Activated CD4-positive, alpha-beta T cell treated with anti-CD3 and anti-CD28 coated beads for 48 hours (primary cell): ENCODE data around the gene RFWD3.
"Not testable (repeated sequence)": the region's sequence is repeated elsewhere in the genome, so short reads cannot be mapped to it uniquely, and the experiment has no call there.

Experiments
- DNase-seq: peaks from one replicate; pipeline ENCODE4 v3.0.0-alpha.2; 2020

The RFWD3 gene

DNA sequence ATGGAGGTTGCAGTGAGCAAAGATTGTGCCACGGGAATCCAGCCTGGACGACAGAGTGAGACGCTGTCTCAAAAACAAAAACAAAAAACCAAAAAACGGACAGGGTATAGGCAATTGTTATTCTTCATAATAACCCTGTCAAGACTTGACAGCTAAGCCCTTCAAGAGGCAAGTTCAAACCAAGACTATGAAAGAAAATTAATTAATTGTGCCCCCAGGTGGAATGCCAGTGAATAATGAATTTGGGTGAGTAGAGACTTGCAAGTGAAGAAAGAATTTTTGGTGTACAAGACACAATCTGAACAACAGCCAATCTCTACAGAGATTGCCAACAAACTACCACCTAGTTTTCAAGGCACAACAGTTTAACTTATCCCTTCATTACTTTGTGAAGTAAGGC is 6.3 kb downstream of the RFWD3 start:
- no peak for DNase-seq

DNA sequence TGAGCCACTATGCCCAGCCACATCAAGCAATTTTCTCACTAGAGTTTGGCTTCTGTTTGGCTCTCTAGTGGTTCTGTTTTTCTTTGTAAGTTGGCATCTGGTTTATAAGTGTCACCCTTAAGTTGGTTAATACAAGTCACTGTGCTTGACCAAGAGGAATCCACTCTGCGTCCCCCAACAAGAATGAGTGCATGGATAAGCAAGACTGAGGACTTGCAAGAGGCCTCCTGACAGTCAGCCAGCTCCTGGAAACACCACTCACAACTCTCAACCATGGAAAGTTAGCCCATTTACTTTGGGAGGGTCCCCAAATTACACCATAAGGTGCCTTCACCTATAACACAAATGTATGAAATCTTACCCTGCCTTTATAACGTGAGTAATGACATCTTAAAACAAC is 7.6 kb downstream of the RFWD3 start:
- no peak for DNase-seq

DNA sequence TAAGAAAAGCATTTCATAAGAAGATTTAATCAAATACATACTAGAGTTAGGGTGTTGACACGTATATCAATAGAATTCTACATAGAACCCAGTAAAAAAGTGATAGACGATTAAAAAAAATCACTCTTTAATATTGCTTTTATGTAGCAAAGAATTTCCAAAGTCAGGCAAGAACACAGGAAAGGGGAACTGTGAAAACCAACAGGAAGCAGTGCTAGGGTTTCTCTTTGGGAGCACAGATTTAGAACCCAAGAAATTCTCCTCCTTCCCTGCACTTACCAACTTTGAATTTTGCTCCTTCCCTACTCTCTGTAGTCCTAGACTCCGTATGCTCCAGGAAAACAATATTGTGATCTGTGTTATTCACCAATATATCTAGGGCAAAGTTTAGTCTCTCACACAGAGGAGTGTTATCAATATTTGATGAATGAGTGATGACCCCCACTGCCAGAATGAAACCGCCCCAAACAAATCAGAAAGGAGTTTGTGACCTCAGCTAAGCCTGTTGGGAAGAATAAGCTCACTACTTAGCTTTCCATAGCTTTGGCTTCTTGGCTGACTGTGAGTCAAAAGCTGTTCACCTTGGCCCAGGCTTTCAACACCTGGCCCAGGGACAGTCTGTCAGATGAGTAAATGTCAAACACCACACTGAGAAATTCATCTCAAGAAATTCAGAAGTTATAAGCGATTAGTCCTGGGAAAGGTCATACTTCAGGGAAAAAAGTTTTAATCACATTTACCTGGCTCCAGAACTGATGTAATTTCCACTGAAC is 8.6 kb downstream of the RFWD3 start:
- no peak for DNase-seq

DNA sequence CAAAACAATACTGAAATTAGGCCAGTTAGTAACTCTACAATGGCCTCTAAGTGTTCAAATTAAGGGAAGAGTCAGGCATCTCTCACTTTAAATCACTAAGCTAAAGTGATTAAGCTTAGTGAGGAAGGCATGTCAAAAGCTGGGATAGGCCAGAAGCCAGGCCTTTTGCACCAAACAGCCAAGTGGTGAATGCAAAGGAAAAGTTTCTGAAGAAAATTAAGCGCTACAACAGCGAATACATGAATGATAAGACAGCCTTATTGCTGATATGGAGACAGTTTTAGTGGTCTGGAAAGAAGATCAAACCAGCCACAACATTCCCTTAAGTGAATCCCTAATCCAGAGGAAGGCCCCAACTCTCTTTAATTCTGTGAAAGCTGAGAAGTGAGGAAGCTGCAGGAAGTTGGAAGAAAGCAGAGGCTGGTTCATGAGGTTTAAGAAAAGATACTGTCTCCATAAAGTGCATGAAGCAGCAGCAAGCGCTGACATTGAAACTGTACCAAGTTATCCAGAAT is 12.1 kb downstream of the RFWD3 start:
- no peak for DNase-seq

DNA sequence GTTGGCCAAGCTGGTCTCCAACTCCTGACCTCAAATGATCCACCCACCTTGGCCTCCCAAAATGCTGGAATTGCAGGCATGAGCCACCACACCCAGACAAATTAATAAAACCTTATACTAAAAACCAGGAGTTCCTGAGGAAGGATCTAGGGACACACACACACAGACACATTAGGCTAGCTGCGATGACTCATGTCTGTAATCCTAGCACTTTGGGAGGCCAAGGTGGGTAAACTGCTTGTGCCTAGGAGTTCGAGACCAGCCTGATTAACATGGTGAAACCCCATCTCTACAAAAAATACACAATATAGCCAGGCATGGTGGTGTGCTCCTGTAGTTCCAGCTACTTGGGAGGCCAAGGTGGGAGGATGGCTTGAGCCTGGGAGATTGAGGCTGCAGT is 13.8 kb downstream of the RFWD3 start:
- DNase-seq, result not testable (repeated sequence)

DNA sequence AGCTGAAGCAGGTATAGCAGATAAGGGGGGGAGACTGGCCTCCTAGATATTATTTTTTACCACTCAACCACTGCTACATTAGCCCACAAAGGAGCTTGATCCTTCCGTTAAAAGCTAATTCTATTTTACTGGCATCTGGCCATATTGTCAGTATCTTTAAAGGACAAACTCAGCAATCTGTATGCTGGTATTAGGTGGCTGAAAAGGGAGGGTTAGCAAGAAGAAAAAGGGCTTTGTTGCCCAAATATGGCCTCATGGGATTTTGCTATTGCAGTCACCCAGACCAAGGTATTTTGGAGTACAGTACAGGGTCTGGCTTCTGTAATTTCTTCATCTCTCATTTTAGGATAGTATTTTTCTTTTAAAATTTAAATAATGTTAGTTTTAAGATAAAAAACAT is 14.4 kb downstream of the RFWD3 start:
- DNase-seq, result no peak

DNA sequence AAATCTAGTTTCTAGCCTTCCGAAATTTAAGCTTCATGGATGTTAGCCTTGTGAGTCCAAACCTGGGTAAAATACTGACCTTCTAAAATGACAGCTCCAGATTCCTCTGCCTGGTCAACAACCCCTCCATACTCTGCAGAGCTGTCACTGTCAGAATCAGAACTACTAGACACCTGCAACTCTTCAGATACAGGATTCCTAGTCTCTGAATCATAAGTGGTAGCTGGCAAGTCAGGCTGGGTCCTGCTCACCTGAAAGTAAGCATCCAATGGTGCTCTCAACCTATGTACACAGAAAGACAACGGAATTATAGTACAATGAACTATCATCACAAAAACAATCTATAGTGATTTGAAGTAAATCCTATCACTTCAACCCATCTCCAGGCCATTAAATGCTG is 14.8 kb downstream of the RFWD3 start:
- no peak for DNase-seq

DNA sequence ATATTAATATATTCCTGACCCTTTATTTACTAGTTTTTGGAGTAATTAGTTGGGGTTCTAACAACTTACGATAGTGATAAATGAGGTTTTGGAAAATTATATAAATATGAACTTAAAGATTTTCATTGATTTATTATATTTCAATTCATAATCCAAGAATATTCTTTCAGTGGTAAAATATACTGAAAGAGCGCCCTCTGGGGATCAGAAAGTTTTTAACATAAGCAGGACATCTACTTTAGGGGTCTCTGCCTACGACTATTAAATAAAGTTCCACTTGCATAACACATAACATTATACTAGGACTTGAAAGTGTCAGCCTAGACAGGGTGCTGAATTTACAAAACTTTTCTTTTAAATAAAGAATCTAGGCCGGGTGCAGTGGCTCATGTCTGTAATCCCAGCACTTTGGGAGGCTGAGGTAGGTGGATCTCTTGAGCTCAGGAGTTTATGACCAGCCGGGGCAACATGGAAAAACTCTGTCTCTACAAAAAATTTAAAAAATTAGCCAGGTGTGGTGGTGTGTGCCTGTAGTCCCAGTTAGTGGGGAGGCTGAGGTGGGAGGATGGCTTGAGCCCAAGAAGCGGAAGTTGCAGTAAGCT is 15.6 kb downstream of the RFWD3 start:
- DNase-seq, result no peak

DNA sequence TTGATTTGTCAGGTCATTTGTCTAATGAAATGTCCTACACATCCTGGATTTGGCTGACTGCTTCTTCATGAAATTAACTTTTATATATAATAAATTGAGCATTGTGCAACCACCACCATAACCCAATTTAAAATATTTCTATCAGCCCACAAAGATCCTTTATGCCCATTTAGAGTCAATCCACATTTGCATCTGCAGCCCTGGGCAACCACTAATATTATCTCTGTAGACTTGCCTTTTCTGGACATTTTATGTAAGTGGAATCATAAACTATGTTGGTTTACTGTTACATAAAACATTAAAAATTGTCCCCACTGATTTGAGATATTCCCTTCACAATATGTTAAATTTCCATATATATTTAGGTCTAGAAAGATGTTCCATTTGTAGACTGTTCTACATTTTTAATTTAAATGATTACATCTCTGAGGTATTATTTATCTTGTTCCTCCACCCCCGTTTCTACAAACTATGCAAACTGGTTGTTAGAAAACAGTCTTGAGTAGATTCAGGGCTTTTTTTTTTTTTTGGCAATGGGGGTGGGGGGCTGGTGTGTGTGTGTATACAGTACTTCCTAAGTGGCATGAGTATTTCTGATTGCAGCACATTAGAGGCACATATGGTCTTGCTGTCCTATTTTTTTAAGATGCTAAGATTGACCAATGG is 16.7 kb downstream of the RFWD3 start:
- DNase-seq, result no peak

DNA sequence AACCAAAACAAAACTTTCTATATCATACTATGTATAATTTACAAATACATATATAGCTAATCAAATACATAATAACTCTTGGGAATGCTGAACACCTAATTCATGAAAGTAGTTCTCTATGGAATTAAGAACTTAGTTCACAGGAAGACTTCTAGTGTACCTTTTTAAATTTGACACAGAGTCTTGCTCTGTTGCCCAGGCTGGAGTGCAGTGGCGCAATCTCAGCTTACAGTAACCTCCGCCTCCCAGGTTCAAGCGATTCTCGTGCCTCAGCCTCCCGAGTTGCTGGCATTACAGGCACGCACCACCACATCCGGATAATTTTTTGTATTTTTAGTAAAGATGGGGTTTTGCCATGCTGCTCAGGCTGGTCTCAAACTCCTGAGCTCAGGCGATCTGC is 24.7 kb downstream of the RFWD3 start:
- no peak for DNase-seq

DNA sequence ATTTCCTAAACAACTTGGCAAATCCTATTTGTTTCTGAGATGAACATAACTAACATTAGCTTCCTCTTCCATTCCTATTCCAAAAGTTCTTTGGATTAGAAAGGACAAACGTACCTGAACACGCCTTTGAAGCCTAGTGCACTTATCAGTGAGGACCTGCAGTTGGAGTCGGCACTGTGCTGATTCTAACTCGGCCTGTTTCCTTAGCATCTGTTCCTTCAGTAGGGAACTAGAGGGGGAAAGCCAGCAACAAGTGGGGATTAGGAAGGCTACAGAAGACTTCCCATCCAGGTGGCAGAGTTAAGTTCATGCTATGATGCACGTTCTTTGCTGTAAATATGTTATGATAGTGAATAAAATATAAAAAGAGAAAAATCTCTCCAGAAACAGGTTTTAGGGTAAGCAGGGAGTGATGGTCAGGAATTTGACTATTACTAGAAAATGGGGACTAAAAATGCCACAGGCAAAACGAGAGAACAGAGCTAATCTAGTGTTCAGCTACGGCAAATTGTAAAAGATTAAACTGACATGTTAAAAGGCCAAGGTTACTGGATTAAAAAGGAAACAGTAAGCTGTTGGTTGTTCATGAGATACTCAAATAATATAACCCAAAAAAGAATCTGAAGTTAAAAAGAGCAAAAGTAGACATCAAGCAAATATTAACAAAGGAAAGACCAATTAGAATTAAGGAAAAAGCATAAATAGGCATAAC is 28.8 kb downstream of the RFWD3 start:
- DNase-seq, result no peak

DNA sequence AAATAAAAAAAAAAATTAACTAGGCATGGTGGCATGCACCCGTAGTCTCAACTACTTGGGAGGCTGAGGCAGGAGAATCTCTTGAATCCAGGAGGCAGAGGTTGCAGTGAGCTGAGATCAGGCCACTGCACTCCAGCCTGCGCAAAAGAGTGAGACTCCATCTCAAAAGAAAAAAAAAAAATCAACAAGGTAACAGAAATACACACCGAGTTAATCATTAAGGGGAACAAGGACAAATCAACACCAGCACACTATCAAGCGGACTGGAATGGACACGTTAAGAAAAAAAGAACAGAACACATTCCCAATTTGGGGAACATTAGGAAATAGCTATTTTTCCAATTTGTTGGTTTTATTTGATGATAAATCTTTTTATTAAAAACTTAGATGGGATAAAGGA is 31.4 kb downstream of the RFWD3 start:
- DNase-seq, result no peak

DNA sequence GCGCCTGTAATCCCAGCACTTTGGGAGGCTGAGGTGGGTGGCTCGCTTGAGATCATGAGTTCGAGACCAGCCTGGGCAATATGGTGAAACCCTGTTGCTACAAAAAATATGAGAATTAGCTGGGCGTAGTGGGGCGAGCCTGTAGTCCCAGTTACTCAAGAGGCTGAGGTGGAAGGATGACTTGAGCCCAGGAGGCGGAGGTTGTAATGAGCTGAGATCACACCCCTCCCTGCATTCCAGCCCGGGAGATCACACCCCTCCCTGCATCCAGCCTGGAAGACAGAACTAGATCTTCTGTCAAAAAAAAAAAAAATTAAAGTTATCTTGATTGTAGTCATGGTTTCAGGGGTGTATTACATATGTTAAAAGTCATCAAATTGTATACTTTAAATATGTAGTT is 33.0 kb downstream of the RFWD3 start:
- no peak for DNase-seq

DNA sequence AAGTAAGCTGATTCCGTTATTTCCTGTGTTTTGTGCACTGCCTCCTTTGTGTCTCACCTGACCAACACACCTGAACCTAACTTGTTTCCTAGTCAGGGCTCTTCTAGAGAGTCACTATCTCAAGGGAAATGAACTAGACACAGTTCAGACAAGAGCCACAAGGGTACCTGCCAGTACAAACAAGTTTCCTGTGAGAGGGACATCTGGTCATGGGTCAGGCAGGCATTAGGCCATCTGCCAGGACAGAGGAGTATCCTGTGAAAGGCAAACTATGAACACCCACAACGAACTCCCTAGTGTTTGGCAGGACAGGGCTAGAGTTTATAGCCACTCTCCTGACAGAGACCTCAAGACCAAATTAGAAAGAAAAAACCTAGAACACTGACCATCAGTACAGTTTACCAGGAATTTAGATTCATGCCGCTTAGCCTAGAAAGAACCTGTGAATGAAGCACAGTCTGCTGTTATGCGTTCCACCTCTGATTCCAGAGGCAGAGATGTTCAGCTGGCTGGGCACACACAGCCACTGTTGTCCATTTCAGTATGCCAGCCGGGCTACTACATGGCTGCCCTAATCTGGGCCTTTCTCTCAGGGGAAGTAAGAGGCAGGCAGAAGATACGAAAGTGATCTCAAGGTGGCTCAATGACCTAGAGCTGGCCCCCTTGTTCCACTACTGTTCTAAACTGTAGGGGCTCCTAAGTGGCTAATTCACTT is 39.0 kb downstream of the RFWD3 start:
- no peak for DNase-seq

DNA sequence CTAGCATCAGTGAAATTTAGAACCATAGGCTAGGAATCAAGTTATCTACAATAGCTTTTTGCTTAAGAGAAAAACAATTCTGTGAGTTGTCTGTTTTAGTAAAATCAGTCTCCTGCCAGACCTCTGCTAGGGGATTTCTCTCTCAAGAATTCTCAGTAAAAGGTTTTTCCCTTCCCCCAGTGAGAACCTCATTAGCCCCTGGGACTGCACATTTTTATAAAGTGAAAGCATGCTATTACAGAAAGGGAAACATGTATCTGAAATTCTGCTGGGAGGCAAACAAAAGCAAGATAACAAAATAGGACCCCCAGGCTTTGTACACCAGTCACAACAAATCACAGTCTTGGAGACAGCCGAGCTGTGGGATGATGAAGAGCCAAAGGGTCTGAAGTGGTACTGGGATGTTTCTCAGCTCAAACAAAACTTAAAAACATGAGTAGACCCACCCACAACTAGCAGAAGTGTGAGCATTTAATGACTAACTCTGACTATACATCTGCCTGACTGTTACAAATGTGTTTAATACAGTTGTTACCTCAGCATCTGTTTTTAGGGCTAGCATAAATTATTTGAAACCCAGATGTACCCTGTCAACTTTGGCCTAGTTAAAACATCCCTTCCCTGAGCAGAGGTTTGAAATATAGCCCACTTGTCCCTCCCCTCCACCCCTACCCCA is 39.8 kb downstream of the RFWD3 start:
- DNase-seq, result no peak

DNA sequence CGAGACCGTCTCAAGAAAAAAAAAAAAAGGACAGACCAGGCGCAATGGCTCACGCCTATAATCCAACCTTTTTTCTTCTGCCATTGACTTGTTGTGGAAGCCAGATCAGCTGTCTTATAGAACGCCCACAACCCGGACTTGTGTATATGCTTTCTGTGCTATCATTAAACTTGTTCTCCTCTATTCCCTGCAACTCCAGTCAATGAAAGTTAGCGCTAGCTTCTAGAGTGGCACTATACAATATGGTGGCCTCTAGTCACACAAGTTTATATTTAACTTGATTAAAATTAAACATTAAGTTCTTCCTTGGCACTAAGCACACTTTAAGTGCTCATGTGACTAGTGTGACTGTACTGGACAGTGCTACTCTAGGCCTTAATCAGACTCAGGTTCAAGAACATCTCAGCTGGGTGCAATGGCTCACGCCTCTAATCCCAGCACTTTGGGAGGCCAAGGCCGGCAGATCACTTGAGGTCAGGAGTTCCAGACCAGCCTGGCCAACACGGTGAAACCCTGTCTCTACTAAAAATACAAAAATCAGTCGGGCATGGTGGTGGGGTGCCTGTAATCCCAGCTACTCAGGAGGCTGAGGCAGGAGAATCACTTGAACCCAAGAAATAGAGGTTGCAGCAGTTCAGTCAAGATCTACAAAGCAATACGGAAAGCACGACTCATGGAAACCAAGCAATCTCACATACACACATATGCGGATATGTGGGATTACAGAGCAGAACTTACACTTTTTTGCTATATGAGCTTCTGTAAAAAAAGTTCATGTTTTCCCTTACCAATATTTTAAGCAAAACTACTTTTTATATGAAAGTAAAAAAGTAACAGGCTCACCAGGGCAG is 41.0 kb downstream of the RFWD3 start:
- DNase-seq, result peak; percentile 38

DNA sequence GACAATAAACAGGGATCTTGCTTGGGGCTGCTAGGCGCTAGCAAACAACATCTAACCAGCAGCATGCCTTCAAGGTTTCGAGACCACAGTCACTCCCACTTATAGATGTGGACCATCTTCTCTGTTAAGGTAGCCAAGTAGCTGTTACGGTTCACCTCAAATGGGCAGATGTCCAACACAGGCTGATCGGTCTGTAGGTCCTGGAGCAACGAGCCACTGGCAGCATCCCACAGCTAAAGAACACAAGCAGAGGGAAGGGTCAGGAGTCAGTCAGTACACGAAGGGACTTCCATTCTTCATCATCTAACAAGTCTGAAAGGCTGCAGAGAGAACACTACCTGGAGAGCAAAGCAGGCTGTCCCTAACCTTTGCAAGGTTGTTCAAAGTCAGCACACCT is 42.8 kb downstream of the RFWD3 start:
- no peak for DNase-seq

DNA sequence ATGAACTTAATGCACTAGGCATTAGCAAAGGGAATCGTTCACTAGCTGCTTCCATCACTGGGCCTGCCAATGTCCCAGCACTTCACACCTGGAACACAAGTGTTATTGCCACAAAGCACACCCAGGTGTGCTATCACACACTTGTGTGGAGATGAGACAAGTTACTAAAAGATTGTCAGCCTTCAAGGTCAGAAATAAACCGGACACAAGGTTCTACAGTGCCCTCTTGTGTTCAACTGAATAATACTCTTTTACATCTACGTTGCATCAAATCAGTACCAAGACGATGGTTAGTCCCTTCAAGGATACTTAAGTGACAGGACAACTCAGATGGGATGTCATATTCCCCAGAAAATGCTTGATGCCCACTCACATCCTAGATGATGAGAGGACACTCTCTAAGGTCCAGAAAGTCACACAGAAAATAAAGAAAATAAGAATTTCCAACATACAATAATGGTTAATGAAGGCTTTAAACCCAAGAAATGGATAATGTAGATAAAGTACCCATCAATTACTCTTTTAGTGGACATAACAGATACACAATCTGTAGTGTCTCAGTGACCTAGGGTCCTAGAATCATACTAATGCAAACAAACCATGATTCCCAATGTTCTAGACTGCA is 43.4 kb downstream of the RFWD3 start:
- DNase-seq, result no peak

DNA sequence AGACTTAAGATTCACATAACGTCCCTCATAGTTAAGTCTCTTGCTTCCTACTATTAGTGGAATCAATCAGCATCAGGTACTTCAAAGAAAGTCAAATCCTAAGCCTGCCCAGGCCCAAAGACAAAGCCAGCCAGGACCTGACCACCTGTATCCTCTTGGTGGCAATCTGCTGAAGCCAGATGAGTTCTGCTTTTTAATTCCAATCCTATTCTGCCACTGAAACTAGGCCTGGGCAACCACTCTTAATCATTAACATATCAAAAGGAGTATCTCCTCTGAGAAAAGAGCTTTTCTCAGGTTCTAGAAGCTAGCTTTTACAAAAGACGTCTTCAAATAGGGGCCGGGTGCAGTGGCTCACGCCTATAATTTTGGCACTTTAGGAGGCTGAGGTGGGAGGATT is 44.7 kb downstream of the RFWD3 start:
- DNase-seq, result no peak

DNA sequence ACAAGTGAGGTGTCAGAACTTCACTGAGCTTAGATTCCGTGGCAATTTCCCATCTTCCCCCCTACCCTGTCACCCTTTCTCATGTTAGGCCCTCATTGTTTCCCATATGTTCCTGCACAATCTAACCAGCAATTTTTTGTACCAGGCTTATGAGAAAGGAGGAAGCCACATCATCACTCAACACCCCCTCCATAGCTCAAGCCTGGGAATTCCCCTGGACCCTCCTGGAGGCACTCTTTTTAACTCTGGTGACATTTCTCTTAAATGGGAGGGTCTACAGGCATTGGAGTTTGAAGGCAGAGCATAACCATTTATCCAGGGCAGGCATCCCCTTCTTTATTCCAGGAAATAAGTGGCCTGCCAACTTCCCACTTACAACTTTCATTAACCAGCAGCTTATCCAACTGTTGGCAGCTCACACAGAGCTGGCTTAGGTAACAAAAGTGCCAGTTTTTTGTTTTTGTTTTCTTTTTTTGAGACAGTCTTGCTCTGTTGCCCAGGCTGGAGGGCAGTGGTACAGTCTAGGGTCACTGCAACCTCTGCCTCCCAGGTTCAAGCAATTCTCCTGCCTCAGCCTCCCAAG is 49.4 kb downstream of the RFWD3 start:
- no peak for DNase-seq
